Measurements from ENCODE around the gene FZR1.
A peak's percentile ranks its signal among the peaks of the same experiment; 100 is the strongest.

FZR1 gene

GRCh38 chr19:3496392-3497273, 9.5 kb upstream of the FZR1 start:
- Mint-ChIP-seq H3K9me3 (no peaks in the 10 kb centered on the region), H3K36me3 (ENCODE audit: low read depth) (peaks cover 39% of the 10 kb centered on the region), H3K4me3 (peak overlapping the region in 1 of 3 experiments; percentile 74), H3K4me1 (peaks cover 16% of the 10 kb centered on the region), H3K27ac (peak overlapping the region in 1 of 3 experiments; percentile 46), H3K27me3 (ENCODE audit: low read depth) (peaks cover 3% of the 10 kb centered on the region)
- no peak for TF ChIP-seq CTCF (IDR thresholded peaks at IDR 0.05; ENCODE audit: unreplicated experiment in 3 of 3)

- Mint-ChIP-seq H3K4me3 (peak overlapping the region; percentile 57 to 81 (median 59)), H3K4me1 (peaks cover 16% of the 10 kb centered on the region), H3K9me3 (no peaks in the 10 kb centered on the region), H3K27me3 (ENCODE audit: low read depth) (peaks cover 3% of the 10 kb centered on the region), H3K36me3 (ENCODE audit: low read depth) (peaks cover 34% of the 10 kb centered on the region), H3K27ac (peak overlapping the region; percentile 94 to 98 (median 95))
- TF ChIP-seq CTCF (IDR thresholded peaks at IDR 0.05; ENCODE audit: unreplicated experiment in 3 of 3), result no peak
Observed at GRCh38 chr19:3497757-3498520, 8.2 kb upstream of the FZR1 start.

- peak overlapping the region; percentile 97 to 99 (median 99) for H3K27ac Mint-ChIP-seq
- no peaks in the 10 kb centered on the region for H3K9me3 Mint-ChIP-seq
- H3K36me3 Mint-ChIP-seq (ENCODE audit: low read depth), result peaks cover 28% of the 10 kb centered on the region
- H3K27me3 Mint-ChIP-seq (ENCODE audit: low read depth), result peaks cover 3% of the 10 kb centered on the region
- no peak for TF ChIP-seq CTCF (IDR thresholded peaks at IDR 0.05; ENCODE audit: unreplicated experiment in 3 of 3)
- peaks cover 16% of the 10 kb centered on the region for H3K4me1 Mint-ChIP-seq
- H3K4me3 Mint-ChIP-seq, result peak overlapping the region; percentile 81 to 90 (median 87)
Observed at GRCh38 chr19:3499738-3500428, 6.2 kb upstream of the FZR1 start.

GRCh38 chr19:3500429-3501101, 5.5 kb upstream of the FZR1 start, which contains the start of gene DOHH:
Gene DOHH, minus strand, starts transcription at chr19:3500674. Its CDS starts 3,860 bp downstream, at chr19:3496814.
- H3K4me1 Mint-ChIP-seq, result peaks cover 17% of the 10 kb centered on the region
- H3K4me3 Mint-ChIP-seq, result peak within 1 kb of the TSS; percentile 81 to 90 (median 87)
- H3K27me3 Mint-ChIP-seq (ENCODE audit: low read depth), result peaks cover 3% of the 10 kb centered on the region
- H3K9me3 Mint-ChIP-seq, result no peaks in the 10 kb centered on the region
- peak within 1 kb of the TSS; percentile 97 to 99 (median 99) for H3K27ac Mint-ChIP-seq
- no peak for TF ChIP-seq CTCF (IDR thresholded peaks at IDR 0.05; ENCODE audit: unreplicated experiment in 3 of 3)
- H3K36me3 Mint-ChIP-seq (ENCODE audit: low read depth), result peaks cover 22% of the 10 kb centered on the region

DNA sequence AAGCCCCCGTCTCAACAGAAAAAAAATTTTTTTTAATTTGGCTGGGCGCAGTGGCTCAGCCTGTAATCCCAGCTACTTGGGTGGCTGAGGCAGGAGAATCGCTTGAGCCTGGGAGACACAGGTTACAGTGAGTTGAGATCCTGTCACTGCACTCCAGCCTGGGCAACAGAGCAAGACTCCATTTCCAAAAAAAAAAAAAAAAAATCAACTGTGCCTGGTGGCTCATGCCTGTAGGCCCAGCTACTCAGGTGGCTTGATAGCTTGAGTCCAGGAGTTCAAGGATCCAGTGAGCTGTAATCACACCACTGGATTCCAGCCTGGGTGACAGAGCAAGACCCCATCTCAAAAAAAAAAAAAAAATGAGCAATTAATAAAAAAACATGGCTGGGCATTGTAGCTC, 4.3 kb upstream of the FZR1 start:
- Mint-ChIP-seq H3K4me1 (peaks cover 23% of the 10 kb centered on the region), H3K27me3 (ENCODE audit: low read depth) (peaks cover 3% of the 10 kb centered on the region), H3K27ac (no peak overlapping the region), H3K9me3 (no peaks in the 10 kb centered on the region), H3K36me3 (ENCODE audit: low read depth) (peaks cover 14% of the 10 kb centered on the region), H3K4me3 (no peak overlapping the region)
- TF ChIP-seq CTCF (IDR thresholded peaks at IDR 0.05; ENCODE audit: unreplicated experiment in 3 of 3), result no peak
